Hippocampal formation (tissue), 2 donors: ENCODE measurements around the gene MRTO4.
"Not testable (repeated sequence)": the region's sequence is repeated elsewhere in the genome, so short reads cannot be mapped to it uniquely, and the experiment has no call there.

Experiments used
- DNase-seq, 2 donors: peaks; one replicate each; lab custom pipeline; 2025; lab: John Stamatoyannopoulos, UW

The MRTO4 gene

GRCh38 chr1:19269427-19270342 is 18.1 kb downstream of the MRTO4 start:
- DNase-seq, result not testable (repeated sequence)

- not testable (repeated sequence) for DNase-seq
These were observed 18.7 kb downstream of the MRTO4 start for GRCh38 chr1:19270343-19270730.

GRCh38 chr1:19272064-19272463 is 20.5 kb downstream of the MRTO4 start:
- DNase-seq, result no peak

GRCh38 chr1:19273106-19273843 is 21.7 kb downstream of the MRTO4 start:
- DNase-seq, result no peak

- DNase-seq, result not testable (repeated sequence)
These were observed 22.4 kb downstream of the MRTO4 start for GRCh38 chr1:19273844-19274531.

GRCh38 chr1:19274636-19275035 is 23.0 kb downstream of the MRTO4 start:
- no peak for DNase-seq

GRCh38 chr1:19283891-19284290 is 32.3 kb downstream of the MRTO4 start:
- no peak for DNase-seq

GRCh38 chr1:19284881-19285280 is 33.3 kb downstream of the MRTO4 start:
- DNase-seq, result no peak

GRCh38 chr1:19285366-19285765 is 33.8 kb downstream of the MRTO4 start:
- not testable (repeated sequence) for DNase-seq

- DNase-seq, result not testable (repeated sequence)
These were observed 34.2 kb downstream of the MRTO4 start for GRCh38 chr1:19285807-19286206.

- no peak for DNase-seq
These were observed 36.0 kb downstream of the MRTO4 start for GRCh38 chr1:19287436-19288185.

GRCh38 chr1:19288324-19289241 is 37.0 kb downstream of the MRTO4 start, which contains the start of gene AKR7A3:
AKR7A3 (minus strand) TSS chr1:19288770; CDS start chr1:19288709, 61 bp downstream.
- DNase-seq, result peak in 1 of 2 donors; percentile 20

GRCh38 chr1:19289244-19289643 is 37.6 kb downstream of the MRTO4 start:
- no peak for DNase-seq

- no peak for DNase-seq
These were observed 43.0 kb downstream of the MRTO4 start for GRCh38 chr1:19294638-19295037.

GRCh38 chr1:19300211-19300610 is 48.6 kb downstream of the MRTO4 start:
- DNase-seq, result no peak

GRCh38 chr1:19304081-19304480 is 52.5 kb downstream of the MRTO4 start:
- not testable (repeated sequence) for DNase-seq

- DNase-seq, result no peak
These were observed 54.3 kb downstream of the MRTO4 start for GRCh38 chr1:19305880-19306279.

- DNase-seq, result no peak
These were observed 55.3 kb downstream of the MRTO4 start for GRCh38 chr1:19306941-19307340.

GRCh38 chr1:19307794-19308508 is 56.3 kb downstream of the MRTO4 start:
- no peak for DNase-seq

GRCh38 chr1:19308509-19308907 is 56.9 kb downstream of the MRTO4 start:
- DNase-seq, result no peak
